ENCODE results near the gene APOA1. TPM values are rescaled to one million over a fixed set of nuclear protein-coding genes. Genes with fewer than 3 reads are reported as not detected.

Gene APOA1
- total RNA-seq, 4 donors from 2014 or later, result 1.3 TPM; not detected in 3

GRCh38 chr11:116865696-116866095 is 28.3 kb upstream of the APOA1 start:
- no peak overlapping the region for H3K27ac ChIP-seq

GRCh38 chr11:116864531-116864930 is 27.1 kb upstream of the APOA1 start:
- no peak overlapping the region for H3K4me3 ChIP-seq
- no peak overlapping the region for H3K27ac ChIP-seq
- TF ChIP-seq CTCF (IDR thresholded peaks at IDR 0.05) (no peak), POLR2AphosphoS5 (IDR thresholded peaks at IDR 0.05) (no peak), EP300 (IDR thresholded peaks at IDR 0.05) (no peak), POLR2A (IDR thresholded peaks at IDR 0.05) (no peak)
- H3K4me1 ChIP-seq, result no peaks in the 10 kb centered on the region
- no peaks in the 10 kb centered on the region for H3K9me3 ChIP-seq
- WGBS, 2 donors (ENCODE audit: low coverage in 1 of 2), result 29 to 94% methylated on average over 1 to 5 of the region's 5 CpGs
- H3K27me3 ChIP-seq, result no peaks in the 10 kb centered on the region
- H3K36me3 ChIP-seq, result peaks cover 0 to 100% of the 10 kb centered on the region in 2 donors
- no peak for ATAC-seq

More at GRCh38 chr11:116865696-116866095, 28.3 kb upstream of the APOA1 start:
- 70 to 80% methylated on average over 1 of the region's 1 CpG for WGBS, 2 donors (ENCODE audit: low coverage in 1 of 2)
- TF ChIP-seq EP300 (IDR thresholded peaks at IDR 0.05) (no peak), POLR2A (IDR thresholded peaks at IDR 0.05) (no peak), CTCF (IDR thresholded peaks at IDR 0.05) (no peak), POLR2AphosphoS5 (IDR thresholded peaks at IDR 0.05) (no peak)
- no peaks in the 10 kb centered on the region for H3K27me3 ChIP-seq
- H3K36me3 ChIP-seq, result peaks cover 0 to 100% of the 10 kb centered on the region in 2 donors
- no peak overlapping the region for H3K4me3 ChIP-seq
- no peaks in the 10 kb centered on the region for H3K9me3 ChIP-seq
- ATAC-seq, result no peak
- no peaks in the 10 kb centered on the region for H3K4me1 ChIP-seq

GRCh38 chr11:116862951-116863350 is 25.5 kb upstream of the APOA1 start:
- WGBS, 2 donors (ENCODE audit: low coverage in 1 of 2), result 85 to 100% methylated on average over 2 of the region's 3 CpGs

GRCh38 chr11:116862185-116862584 is 24.8 kb upstream of the APOA1 start:
- Histone ChIP-seq H3K27me3 (no peaks in the 10 kb centered on the region), H3K27ac (no peak overlapping the region), H3K4me3 (no peak overlapping the region), H3K9me3 (no peaks in the 10 kb centered on the region), H3K4me1 (no peaks in the 10 kb centered on the region), H3K36me3 (peaks cover 0 to 100% of the 10 kb centered on the region in 2 donors)
- no peak for TF ChIP-seq POLR2AphosphoS5 (IDR thresholded peaks at IDR 0.05)
- WGBS, 2 donors (ENCODE audit: low coverage in 1 of 2), result 67% methylated on average over 1 of the region's 3 CpGs; no CpG with 5 or more reads in 1 of the 2 donors
- no peak for ATAC-seq

More at GRCh38 chr11:116862951-116863350, 25.5 kb upstream of the APOA1 start:
- H3K27me3 ChIP-seq, result no peaks in the 10 kb centered on the region
- ATAC-seq, result no peak
- H3K4me3 ChIP-seq, result no peak overlapping the region
- no peak for TF ChIP-seq POLR2AphosphoS5 (IDR thresholded peaks at IDR 0.05)
- H3K36me3 ChIP-seq, result peaks cover 0 to 100% of the 10 kb centered on the region in 2 donors
- H3K27ac ChIP-seq, result no peak overlapping the region
- no peaks in the 10 kb centered on the region for H3K9me3 ChIP-seq
- no peaks in the 10 kb centered on the region for H3K4me1 ChIP-seq

GRCh38 chr11:116861539-116861938 is 24.1 kb upstream of the APOA1 start:
- Histone ChIP-seq H3K27ac (no peak overlapping the region), H3K36me3 (peaks cover 0 to 100% of the 10 kb centered on the region in 2 donors), H3K9me3 (no peaks in the 10 kb centered on the region), H3K4me1 (no peaks in the 10 kb centered on the region), H3K4me3 (no peak overlapping the region), H3K27me3 (no peaks in the 10 kb centered on the region)
- TF ChIP-seq CTCF (IDR thresholded peaks at IDR 0.05), result no peak
- TF ChIP-seq POLR2A (IDR thresholded peaks at IDR 0.05), result no peak
- TF ChIP-seq POLR2AphosphoS5 (IDR thresholded peaks at IDR 0.05), result no peak
- TF ChIP-seq EP300 (IDR thresholded peaks at IDR 0.05), result no peak
- 57 to 69% methylated on average over 1 of the region's 1 CpG for WGBS, 2 donors (ENCODE audit: low coverage in 1 of 2)
- no peak for ATAC-seq

- Histone ChIP-seq H3K27ac (no peak overlapping the region), H3K9me3 (no peaks in the 10 kb centered on the region), H3K4me3 (no peak overlapping the region), H3K27me3 (no peaks in the 10 kb centered on the region), H3K36me3 (peaks cover 0 to 99% of the 10 kb centered on the region in 2 donors), H3K4me1 (no peaks in the 10 kb centered on the region)
- no peak for ATAC-seq
- TF ChIP-seq POLR2AphosphoS5 (IDR thresholded peaks at IDR 0.05), result no peak
- no peak for TF ChIP-seq POLR2A (IDR thresholded peaks at IDR 0.05)
- TF ChIP-seq EP300 (IDR thresholded peaks at IDR 0.05), result no peak
- TF ChIP-seq CTCF (IDR thresholded peaks at IDR 0.05), result no peak
- 88 to 92% methylated on average over 5 to 6 of the region's 6 CpGs for WGBS, 2 donors (ENCODE audit: low coverage in 1 of 2)
Observed at GRCh38 chr11:116860303-116860702, 22.9 kb upstream of the APOA1 start.

Data from gastroesophageal sphincter (tissue), 4 donors.